ENCODE data around the gene NARF.

DNA sequence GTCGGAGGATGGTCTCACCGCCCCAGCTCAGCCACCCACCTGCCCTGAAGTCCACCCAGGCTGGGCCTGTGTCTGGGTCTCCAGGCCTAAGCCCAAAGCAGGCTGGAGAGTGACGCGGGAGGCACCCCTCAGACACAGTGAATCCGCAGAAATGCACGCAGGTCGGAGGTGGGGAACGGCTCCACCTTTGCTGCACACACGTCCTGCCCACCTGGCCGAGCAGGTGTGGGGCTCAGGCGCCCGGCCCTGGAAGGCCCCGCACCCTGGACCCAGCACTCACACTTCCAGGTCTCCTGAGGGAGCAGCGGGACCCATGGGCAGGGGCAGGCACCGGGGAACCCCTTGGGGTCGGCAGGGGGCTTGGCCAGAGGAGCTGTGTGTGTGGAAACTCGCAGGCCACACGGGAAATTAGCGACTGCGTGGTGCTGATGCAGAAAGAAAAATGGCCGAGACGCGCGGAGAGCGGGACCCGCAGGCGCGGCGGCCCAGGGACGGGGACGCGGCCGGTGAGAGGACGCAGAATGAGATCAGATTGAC lies 18.6 kb upstream of the NARF start:
- TF ChIP-seq, protein P1, sequence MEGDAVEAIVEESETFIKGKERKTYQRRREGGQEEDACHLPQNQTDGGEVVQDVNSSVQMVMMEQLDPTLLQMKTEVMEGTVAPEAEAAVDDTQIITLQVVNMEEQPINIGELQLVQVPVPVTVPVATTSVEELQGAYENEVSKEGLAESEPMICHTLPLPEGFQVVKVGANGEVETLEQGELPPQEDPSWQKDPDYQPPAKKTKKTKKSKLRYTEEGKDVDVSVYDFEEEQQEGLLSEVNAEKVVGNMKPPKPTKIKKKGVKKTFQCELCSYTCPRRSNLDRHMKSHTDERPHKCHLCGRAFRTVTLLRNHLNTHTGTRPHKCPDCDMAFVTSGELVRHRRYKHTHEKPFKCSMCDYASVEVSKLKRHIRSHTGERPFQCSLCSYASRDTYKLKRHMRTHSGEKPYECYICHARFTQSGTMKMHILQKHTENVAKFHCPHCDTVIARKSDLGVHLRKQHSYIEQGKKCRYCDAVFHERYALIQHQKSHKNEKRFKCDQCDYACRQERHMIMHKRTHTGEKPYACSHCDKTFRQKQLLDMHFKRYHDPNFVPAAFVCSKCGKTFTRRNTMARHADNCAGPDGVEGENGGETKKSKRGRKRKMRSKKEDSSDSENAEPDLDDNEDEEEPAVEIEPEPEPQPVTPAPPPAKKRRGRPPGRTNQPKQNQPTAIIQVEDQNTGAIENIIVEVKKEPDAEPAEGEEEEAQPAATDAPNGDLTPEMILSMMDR (IDR thresholded peaks at IDR 0.05; ENCODE audit: insufficient read depth, low read length, poor library complexity, severe bottlenecking), result no peak
- TF ChIP-seq EZH2phosphoT487 (conservative IDR thresholded peaks at IDR 0.05; ENCODE audit: low read length), result no peak

Data from SU-DHL-6 (cell line).